GM12872 (cell line): ENCODE results near the gene PLEKHH2.

Experiments used
- TF ChIP-seq, protein P1 (sequence below): IDR thresholded peaks from 3 replicates; pipeline ENCODE4 v1.5.1; 2011; ENCODE audit warnings: low read depth, mild to moderate bottlenecking, low read length, moderate library complexity; ENCODE audit not compliant: insufficient read depth

PLEKHH2 gene

DNA sequence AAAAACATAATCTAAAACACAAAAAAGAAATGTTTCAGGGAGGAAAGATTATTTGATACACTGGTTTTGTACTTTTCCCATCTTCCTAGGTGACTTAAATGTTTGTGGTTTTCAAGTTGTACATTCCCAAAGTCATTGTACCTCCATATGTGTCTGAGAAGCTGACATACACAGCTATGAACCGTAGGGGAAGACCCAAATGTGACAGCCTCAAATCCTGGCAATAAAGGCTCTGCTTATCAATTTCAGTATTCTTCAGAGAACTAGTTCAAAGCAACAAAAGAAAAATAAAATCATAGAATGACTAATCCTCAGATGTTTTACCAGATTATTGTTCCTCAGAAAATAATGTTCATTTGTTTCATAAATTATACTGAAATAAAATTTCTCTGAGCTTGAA, 139.3 kb downstream of the PLEKHH2 start:
- TF ChIP-seq, protein P1, sequence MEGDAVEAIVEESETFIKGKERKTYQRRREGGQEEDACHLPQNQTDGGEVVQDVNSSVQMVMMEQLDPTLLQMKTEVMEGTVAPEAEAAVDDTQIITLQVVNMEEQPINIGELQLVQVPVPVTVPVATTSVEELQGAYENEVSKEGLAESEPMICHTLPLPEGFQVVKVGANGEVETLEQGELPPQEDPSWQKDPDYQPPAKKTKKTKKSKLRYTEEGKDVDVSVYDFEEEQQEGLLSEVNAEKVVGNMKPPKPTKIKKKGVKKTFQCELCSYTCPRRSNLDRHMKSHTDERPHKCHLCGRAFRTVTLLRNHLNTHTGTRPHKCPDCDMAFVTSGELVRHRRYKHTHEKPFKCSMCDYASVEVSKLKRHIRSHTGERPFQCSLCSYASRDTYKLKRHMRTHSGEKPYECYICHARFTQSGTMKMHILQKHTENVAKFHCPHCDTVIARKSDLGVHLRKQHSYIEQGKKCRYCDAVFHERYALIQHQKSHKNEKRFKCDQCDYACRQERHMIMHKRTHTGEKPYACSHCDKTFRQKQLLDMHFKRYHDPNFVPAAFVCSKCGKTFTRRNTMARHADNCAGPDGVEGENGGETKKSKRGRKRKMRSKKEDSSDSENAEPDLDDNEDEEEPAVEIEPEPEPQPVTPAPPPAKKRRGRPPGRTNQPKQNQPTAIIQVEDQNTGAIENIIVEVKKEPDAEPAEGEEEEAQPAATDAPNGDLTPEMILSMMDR = no peak

DNA sequence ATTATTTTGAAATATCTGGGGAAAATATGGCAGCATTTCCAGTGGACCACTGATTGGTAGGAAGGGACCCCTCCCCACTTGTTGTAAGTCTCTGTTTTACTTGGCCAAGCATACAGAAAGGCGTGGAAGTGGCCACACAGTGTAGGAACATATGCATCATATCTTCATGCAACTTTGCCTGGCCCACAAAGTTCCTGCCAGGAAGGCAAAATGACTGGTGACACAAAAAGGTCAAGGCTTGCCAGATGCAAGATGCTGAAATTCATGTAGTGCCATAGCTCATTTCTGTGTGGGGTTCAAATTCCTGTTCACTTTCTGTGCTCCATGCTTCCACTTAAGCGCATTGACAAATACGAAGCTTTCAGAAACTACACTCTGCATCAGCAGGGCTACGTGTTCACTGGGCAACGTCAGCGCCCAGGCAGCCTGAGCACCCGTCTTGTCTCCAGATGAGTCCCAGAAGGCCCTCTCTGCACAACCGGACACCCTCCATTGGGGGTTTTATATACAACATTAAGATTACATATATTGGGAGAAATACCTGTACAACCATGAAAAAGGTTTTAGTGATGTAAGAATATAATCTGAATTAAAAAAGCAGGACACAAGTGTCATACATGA, 140.4 kb downstream of the PLEKHH2 start:
- TF ChIP-seq, protein P1 = no peak

DNA sequence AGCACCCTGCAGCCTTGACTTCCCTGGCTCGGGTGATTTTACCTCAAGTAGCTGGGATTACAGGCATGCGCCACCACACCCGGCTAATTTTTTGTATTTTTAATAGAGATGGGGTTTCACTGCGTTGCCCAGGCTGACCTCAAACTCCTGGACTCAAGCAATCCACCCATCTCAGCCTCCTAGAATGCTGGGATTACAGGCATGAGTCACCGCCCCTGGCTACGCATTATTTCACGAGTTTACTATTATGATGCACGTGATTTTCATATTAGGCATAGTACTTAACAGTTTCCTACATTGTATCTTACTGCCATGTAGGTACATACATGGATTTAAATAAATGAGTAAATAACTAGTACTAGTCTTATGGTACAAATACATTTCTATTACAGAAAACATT, 141.2 kb downstream of the PLEKHH2 start:
- TF ChIP-seq, protein P1 = no peak

DNA sequence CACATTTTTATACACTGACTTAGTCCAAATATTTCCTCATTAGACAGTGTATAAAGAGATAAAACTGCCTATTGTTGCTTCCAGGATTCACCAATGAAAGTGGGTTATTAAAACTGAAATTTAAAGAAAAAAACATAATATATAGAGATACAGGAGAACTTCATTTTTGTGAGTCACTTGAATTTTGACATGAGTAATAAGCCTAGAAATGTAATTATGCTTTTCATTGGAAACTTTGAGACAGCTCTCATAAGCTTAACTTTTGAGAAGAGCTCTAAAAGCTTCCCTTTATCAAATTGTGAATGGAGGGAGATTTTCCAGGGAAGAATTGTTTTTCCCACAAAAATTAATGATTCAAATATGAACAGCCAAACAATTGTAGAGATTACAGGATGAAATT, 150.8 kb downstream of the PLEKHH2 start:
- TF ChIP-seq, protein P1 = no peak

DNA sequence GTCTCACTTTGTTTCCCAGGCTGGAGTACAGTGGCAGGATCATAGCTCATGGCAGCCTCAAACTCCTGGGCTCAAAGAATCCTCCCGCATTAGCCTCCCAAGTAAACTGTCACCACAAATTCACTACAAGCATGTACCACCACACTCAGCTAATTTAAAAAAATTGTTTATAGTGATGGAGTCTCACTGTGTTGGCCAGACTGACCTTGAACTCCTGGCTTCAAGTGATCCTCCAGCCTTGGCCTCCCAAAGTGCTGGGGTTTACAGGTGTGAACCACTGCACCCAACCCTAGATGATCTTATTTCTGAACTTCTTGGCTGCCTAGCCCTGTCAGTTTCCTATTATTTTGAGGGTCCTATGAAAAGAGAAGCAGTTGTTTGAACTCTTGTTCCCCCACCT, 151.6 kb downstream of the PLEKHH2 start:
- TF ChIP-seq, protein P1 = no peak

DNA sequence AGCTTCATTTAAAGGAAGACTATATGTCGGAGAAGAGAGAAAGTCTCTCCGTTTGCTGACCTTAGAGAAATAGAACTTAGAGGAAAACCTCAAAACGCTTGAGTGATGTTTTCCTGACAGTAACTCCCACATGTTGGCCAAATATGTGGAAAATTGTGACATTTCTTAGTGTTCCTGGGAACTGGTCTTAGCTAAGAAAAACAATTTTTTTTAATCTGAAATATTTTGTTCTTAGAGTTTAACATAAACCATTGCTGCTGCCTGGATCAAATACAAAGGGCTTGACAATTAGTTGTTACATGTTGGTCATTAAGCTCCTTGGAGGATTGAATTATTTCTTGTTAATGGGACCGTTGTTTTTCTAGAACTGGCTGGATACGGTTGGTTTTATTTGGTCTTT, 153.1 kb downstream of the PLEKHH2 start:
- TF ChIP-seq, protein P1 = no peak

DNA sequence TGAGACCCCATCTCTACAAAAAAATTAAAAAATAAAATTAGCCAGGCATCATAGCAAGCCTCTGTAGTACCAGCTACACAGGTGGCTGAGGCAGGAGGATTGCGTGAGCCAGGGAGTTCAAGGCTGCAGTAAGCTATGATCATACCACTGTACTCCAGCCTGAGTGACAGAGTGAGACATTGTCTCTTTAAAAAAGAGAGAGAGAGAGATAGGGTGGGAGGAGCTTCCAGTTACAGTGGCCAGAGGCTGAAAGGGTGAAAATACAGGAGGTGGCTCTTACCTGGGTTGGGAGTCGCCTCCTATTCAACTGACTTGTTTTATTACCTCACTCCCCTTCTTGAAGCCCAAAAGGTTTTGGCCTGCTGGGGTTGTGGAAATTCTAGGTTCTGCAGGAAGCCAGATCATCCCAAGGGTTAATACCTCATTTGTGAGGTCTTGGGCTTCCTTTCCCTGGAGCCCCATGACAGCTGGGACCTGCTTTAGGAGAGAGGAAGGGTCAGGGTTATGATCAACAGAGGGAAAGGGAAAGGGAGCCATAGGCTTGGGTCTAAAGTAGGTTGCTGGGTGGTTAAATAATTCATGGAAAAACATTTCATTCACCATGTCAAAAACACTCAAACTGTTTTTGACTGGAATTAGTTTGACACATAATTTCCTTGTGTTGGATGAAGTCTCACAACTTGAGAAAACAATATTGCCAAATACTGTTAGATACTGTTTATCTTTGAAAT, 154.1 kb downstream of the PLEKHH2 start:
- TF ChIP-seq, protein P1 = no peak
